ENCODE measurements around the gene LYVE1.
"Not testable (repeated sequence)": the region's sequence is repeated elsewhere in the genome, so short reads cannot be mapped to it uniquely, and the experiment has no call there.

Gene LYVE1, protein sequence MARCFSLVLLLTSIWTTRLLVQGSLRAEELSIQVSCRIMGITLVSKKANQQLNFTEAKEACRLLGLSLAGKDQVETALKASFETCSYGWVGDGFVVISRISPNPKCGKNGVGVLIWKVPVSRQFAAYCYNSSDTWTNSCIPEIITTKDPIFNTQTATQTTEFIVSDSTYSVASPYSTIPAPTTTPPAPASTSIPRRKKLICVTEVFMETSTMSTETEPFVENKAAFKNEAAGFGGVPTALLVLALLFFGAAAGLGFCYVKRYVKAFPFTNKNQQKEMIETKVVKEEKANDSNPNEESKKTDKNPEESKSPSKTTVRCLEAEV

DNA sequence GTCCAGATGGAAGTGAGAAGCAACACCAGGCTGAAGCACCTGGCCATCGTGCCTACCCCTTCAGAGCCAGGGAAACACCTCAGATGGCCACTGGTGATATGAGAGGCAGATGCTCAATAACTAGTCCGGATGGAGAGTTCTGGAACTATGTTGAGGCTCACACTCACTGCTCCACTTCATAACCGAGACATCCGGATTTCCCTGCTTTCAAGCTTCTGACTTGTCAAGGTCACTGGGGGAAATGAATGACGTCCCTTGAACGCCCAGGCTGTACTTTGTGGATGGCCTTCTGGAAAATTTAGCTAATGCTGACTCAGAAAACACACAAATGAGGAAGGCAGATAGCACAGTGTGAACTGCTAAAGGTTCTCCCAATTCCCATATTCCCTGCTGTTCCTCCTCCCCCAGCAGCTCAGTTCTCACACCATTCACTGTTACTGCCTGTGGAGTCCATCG is at the start of gene LYVE1:
TSS of gene LYVE1 (minus strand) at position 180 of the 456 bp plus-strand sequence. CDS start at position 47, 133 bp downstream.
- no peak for DNase-seq (ENCODE audit: low read depth in 2 of 2)

GRCh38 chr11:10617551-10617950 is 49.1 kb upstream of the LYVE1 start:
- DNase-seq (ENCODE audit: low read depth in 2 of 2) = no peak

DNA sequence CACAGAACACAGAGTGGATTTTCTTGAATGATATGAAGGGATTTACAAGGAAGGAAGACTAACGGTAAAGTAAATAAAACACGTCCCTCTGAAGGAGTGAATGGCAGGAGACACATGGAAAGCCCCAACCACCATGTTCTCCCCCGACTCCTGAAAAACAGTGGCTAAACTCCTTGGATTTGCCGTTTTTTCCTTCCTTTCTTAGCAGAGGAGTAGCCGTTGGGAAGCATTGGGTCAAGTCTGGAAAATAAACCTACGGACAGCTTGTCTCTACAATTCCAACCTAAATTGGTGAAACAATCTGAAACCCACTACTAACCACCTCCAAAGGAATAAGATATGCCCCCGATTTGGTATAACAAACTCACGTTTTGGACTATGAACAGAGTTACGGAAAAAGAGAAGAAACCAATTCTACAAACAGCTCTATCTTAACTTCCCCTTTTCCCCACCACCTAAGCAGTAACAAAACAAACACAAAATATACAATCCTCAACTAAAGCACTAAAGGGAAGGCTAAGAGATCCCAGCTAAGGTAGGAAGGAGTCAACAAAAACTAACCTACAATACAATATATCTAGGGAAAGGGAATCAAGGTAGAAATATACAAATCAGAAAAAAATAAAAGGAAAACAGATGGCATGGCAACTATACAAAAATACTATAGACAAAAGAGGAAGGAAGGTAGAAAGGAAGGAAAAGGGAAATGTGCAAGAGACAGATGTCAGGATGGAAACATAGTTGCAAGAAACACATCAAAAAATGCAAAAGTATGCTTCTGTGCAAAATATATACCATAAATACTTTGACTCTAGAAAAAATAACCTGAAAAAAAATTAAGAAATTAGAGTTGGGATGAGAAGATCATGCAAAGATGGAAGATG is 43.8 kb upstream of the LYVE1 start:
- DNase-seq (ENCODE audit: low read depth in 2 of 2) = no peak

DNA sequence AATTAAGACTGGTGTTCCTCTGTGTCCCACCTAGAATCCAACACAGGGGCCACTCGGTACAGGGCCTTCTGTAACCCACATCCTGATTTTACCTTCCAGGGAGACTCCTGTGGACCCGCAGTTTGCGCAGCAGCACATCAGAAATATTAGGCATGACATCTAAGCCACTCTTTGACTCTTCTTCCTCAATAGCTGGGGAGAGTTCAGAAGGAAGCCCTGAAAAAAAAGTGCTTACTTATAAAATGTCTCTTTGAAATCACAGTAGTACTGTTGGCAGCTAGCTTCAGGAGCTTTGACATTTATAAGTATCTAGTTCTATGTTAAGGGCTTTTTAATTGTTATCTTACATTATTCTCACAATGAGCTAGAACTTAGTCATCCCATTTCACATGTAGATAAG is 41.2 kb upstream of the LYVE1 start:
- DNase-seq (ENCODE audit: low read depth in 2 of 2) = no peak

GRCh38 chr11:10608584-10608983 is 40.1 kb upstream of the LYVE1 start:
- no peak for DNase-seq (ENCODE audit: low read depth in 2 of 2)

DNA sequence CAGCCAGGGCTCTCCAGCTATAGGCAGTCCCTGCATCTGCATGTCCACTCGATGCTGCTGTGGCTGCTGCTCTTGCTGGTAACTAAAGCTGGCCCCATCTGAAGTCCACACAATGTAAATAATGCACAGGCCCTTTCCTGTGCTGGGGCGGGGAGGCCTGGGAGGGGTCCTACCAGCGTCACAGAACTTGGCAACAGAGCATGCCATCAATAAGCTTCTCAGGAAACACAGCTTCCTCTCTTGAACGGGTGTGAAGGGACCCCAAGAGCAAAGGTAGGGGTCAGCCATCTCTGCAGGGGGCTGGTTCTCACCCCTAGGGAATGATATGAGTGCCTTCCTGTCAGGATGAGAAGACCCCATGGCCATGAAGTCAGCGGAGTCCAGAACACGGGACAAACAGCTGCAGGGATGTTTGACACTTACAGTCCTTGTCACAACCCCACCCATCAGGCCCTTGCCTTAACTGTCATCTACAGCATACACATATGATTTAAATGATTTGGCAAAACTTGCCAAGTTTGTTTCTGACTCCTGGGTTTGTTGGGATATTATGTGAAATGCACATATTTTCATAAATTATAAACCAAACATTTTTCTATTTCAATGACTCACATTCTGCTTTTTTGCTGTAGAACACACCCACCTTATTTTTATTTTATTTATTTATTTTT is 39.1 kb upstream of the LYVE1 start:
- DNase-seq (ENCODE audit: low read depth in 2 of 2) = no peak

DNA sequence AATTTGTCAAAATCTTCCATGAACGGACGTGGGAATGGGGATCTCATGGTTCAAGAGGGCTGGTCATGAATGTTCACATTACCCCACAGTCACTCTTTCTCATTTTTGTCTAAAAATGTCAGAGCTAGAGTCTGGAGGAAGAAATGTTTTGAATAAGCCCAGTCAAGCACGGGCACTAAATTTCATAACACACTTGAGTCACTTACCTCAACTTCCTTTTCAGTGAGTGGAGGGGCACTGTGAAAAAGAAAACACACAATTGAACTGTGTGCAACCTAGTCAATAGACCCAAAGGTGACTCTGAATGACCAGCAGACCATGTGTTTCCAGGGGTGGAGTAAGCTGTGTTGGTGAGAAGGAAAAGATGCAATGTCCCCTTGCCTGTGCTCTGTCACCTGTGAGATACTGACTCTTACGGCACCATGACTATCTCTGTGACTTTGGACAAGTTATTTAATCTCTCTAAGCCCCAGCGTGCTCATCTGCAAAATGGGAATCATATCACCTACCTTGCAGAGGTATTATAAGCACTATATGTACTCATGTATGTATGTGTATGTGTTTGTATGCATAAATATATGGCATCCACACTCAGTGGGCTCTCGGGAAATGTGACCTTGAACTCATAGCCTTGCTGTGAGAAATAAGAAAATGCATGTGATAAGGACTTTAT is 38.2 kb upstream of the LYVE1 start:
- no peak for DNase-seq (ENCODE audit: low read depth in 2 of 2)

DNA sequence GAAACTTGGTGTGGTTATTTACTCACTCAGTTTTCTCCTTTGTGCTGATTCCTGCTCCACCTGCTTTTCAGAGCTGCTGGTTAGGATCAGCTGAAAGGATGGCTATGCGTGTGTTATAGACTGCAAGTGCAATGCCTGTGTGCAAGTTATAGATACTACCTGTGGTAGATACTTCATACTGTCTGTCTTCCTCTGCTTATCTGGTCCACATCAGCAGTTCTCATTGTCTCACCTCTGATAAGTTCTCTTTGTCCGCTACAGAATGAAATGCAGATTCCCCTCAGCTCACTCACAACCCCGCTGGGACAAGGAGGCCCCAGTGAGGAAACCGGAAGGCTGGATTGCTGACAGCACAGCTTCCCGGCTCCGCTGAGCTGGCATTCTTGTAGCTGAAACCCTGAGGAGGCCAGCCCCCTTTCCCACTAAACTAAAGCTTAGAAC is 37.5 kb upstream of the LYVE1 start:
- no peak for DNase-seq (ENCODE audit: low read depth in 2 of 2)

- no peak for DNase-seq (ENCODE audit: low read depth in 2 of 2)
These were observed 36.3 kb upstream of the LYVE1 start for GRCh38 chr11:10604798-10605197.

GRCh38 chr11:10604340-10604748 is 35.9 kb upstream of the LYVE1 start:
- no peak for DNase-seq (ENCODE audit: low read depth in 2 of 2)

DNA sequence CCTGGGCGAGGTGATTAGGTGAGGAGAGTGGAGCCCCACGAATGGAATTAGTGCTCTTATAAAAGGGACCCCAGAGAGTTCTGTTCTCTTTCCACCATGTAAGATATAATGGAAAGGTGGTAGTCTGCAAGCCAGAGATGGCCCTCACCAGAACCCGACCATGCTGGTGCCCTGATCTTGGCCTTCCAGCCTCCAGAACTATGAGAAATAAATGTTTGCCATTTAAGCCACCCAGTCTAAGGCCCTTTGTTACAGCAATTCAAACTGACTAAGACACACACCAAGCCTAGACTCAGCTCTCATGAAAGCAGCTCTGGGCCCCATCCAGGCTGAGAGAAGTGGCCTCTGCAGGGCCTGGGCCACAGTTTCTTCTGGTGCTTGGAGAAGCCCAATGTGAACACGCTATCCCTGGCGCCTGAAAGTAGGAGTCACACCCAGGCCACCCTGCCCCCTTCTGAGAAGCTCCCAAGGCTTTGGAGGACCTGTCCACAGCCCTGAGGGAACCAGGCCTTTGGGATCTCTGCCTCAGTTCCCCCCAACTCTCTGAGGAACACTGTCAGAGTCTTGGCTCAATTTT is 35.3 kb upstream of the LYVE1 start:
- DNase-seq (ENCODE audit: low read depth in 2 of 2) = no peak

GRCh38 chr11:10602945-10603344 is 34.5 kb upstream of the LYVE1 start:
- DNase-seq (ENCODE audit: low read depth in 2 of 2) = no peak

GRCh38 chr11:10602366-10602765 is 33.9 kb upstream of the LYVE1 start:
- no peak for DNase-seq (ENCODE audit: low read depth in 2 of 2)

DNA sequence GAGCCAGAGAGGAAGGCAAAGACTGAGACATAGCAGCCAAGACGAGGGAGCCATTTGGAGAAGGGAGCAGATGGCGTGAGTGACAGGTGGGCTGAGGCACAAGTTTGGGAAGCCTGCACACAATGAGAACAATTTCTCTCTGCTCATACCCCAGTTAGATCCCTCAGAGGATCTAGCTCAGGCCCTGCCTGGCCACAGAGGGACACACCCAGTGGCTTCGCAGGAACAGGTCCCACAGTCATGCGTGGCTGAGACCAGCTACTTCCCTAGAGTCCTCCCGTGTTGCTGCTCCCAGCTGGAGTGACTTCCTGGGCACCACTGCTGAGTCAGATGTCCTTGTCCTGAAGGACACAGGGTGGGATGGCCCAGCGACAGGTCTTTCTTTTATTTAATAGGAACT is 33.4 kb upstream of the LYVE1 start:
- DNase-seq (ENCODE audit: low read depth in 2 of 2) = no peak

GRCh38 chr11:10600570-10601248 is 32.2 kb upstream of the LYVE1 start:
- DNase-seq (ENCODE audit: low read depth in 2 of 2) = no peak

GRCh38 chr11:10599388-10600175 is 31.1 kb upstream of the LYVE1 start:
- DNase-seq (ENCODE audit: low read depth in 2 of 2) = no peak

- DNase-seq (ENCODE audit: low read depth in 2 of 2) = no peak
These were observed 30.4 kb upstream of the LYVE1 start for GRCh38 chr11:10598816-10599215.

DNA sequence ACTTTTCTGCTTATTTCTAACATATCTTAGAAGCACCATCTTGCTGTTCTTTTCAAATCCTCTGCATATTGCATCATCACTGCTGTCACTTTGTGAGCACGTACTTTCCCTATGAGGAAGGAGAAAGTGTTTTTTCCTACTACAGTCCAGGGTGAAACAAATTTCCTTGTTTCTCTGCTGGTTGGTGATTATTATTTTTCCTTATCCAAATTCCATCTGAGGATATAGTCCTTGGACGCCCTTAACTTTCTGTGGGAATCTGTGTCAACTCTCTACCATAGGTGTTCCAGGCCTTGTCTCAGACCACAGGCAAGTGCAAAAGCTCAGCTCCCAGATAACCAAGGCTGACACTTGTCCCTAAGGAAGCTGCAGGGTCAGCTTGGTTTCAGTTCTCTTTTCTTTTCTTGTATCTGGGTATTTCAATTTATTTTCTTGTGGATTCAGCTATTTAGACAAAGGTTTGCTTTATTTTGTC is 29.4 kb upstream of the LYVE1 start:
- DNase-seq (ENCODE audit: low read depth in 2 of 2) = no peak

GRCh38 chr11:10595840-10596239 is 27.4 kb upstream of the LYVE1 start:
- DNase-seq (ENCODE audit: low read depth in 2 of 2) = not testable (repeated sequence)

DNA sequence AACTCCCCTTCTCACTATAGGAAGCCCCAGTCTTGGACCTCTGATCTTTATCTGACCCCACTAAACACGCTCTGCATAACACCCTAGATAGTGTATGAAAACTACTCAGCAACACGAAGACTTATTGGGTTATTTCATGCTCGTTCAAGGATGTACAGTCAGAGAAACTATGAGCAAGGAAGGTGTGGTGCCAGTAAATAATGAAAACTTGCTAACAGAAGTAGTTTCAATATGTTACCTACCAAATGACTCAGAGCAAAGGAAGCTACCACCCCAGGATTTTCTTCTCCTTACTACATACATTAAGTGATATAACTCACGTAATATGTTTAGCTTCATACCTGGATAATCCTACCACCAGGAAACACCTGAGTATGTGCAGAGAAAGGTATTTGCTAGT is 25.9 kb upstream of the LYVE1 start:
- no peak for DNase-seq (ENCODE audit: low read depth in 2 of 2)
